HEK293 (cell line): ENCODE measurements around the gene CMIP.
A peak's percentile ranks its signal among the peaks of the same experiment; 100 is the strongest.

ENCODE experiments used
- CTCF ChIA-PET: fragments of 350-600 bp; formaldehyde crosslinking; extraction: SDS; loops from one replicate; lab custom pipeline; 2021; ENCODE audit warnings: antibody characterized with exemption; lab: Yijun Ruan, JAX
- POLR2A ChIA-PET: fragments of 300-600 bp; formaldehyde crosslinking; extraction: SDS; loops from one replicate; lab custom pipeline; 2020; ENCODE audit warnings: antibody characterized with exemption, inconsistent platforms; lab: Yijun Ruan, JAX
- H3K27ac ChIP-seq: fragments of 200-500 bp; sonication (Bioruptor generic); 2 replicates; pipeline ENCODE4 v1.5.1; 2014; ENCODE audit warnings: low read depth, low read length, control low read depth, inconsistent platforms; ENCODE audit errors: extremely low read depth
- H3K36me3 ChIP-seq, 2 experiments: fragments of 200-500 bp in 1 of 2; sonication (Bioruptor generic) in 1 of 2; 1 replicate in 1 of 2; 2 replicates in 1 of 2; pipeline ENCODE4 v1.5.1; 2014 to 2017; ENCODE audit warnings: inconsistent platforms in 2 of 2, low read length in 2 of 2; ENCODE audit not compliant: control insufficient read depth in 2 of 2, insufficient read depth in 1 of 2
- H3K4me1 ChIP-seq: fragments of 200-500 bp; sonication (Bioruptor generic); 2 replicates; pipeline ENCODE4 v1.5.1; 2014; ENCODE audit warnings: mild to moderate bottlenecking, low read length, inconsistent platforms; ENCODE audit not compliant: control insufficient read depth, insufficient read depth
- H3K4me3 ChIP-seq: 2 replicates; pipeline ENCODE4 v1.5.1; 2011; ENCODE audit warnings: low read depth, mild to moderate bottlenecking, control low read depth, low read length, moderate library complexity
- H3K9me3 ChIP-seq: fragments of 200-500 bp; sonication (Bioruptor generic); 2 replicates; pipeline ENCODE4 v1.5.1; 2014; ENCODE audit warnings: low read depth, low read length, inconsistent platforms; ENCODE audit not compliant: control insufficient read depth, insufficient read depth
- MYNN ChIP-seq: fragments of 450-650 bp; formaldehyde crosslinking; IDR thresholded peaks from 2 replicates; pipeline ENCODE4 v1.5.1; 2016; ENCODE audit warnings: missing biosample characterization, missing genetic modification characterization, borderline replicate concordance
- REST ChIP-seq: fragments of 450-650 bp; formaldehyde crosslinking; IDR thresholded peaks from 2 replicates; pipeline ENCODE4 v1.5.1; 2016; ENCODE audit warnings: missing biosample characterization, missing genetic modification characterization
- SP3 ChIP-seq: fragments of 450-650 bp; formaldehyde crosslinking; IDR thresholded peaks from 2 replicates; pipeline ENCODE4 v1.5.1; 2016; ENCODE audit warnings: missing biosample characterization, missing genetic modification characterization
- YY2 ChIP-seq: fragments of 450-650 bp; formaldehyde crosslinking; IDR thresholded peaks from 2 replicates; pipeline ENCODE4 v1.5.1; 2016; ENCODE audit warnings: missing biosample characterization, missing genetic modification characterization
- ZNF146 ChIP-seq: fragments of 450-650 bp; formaldehyde crosslinking; IDR thresholded peaks from 2 replicates; pipeline ENCODE4 v1.5.1; 2016; ENCODE audit warnings: missing biosample characterization, missing genetic modification characterization
- ZNF335 ChIP-seq: fragments of 450-650 bp; formaldehyde crosslinking; conservative IDR thresholded peaks from 2 replicates; pipeline ENCODE4 v1.5.1; 2016; ENCODE audit warnings: missing biosample characterization, missing genetic modification characterization
- ZNF362 ChIP-seq: fragments of 450-650 bp; formaldehyde crosslinking; IDR thresholded peaks from 2 replicates; pipeline ENCODE4 v1.5.1; 2016; ENCODE audit warnings: missing biosample characterization, missing genetic modification characterization
- ZNF548 ChIP-seq: fragments of 450-650 bp; formaldehyde crosslinking; IDR thresholded peaks from 2 replicates; pipeline ENCODE4 v1.5.1; 2016; ENCODE audit warnings: missing biosample characterization, missing genetic modification characterization
- ZNF626 ChIP-seq: fragments of 450-650 bp; sonication (Bioruptor Pico); formaldehyde crosslinking; IDR thresholded peaks from 2 replicates; pipeline ENCODE4 v1.5.1; 2018; ENCODE audit warnings: missing biosample characterization, missing genetic modification characterization, inconsistent platforms
- ZNF692 ChIP-seq: fragments of 450-650 bp; formaldehyde crosslinking; IDR thresholded peaks from 2 replicates; pipeline ENCODE4 v1.5.1; 2016; ENCODE audit warnings: missing biosample characterization, missing genetic modification characterization
- ZNF785 ChIP-seq: fragments of 450-650 bp; formaldehyde crosslinking; IDR thresholded peaks from 2 replicates; pipeline ENCODE4 v1.5.1; 2016; ENCODE audit warnings: missing biosample characterization, missing genetic modification characterization
- ZNF837 ChIP-seq: fragments of 450-650 bp; formaldehyde crosslinking; IDR thresholded peaks from 2 replicates; pipeline ENCODE4 v1.5.1; 2016; ENCODE audit warnings: missing biosample characterization, missing genetic modification characterization
- TF ChIP-seq, protein P1 (sequence below): fragments of 450-650 bp; formaldehyde crosslinking; IDR thresholded peaks from 2 replicates; pipeline ENCODE4 v1.5.1; 2017; ENCODE audit warnings: missing biosample characterization, missing genetic modification characterization
- TF ChIP-seq, protein P2 (sequence below): fragments of 450-650 bp; formaldehyde crosslinking; IDR thresholded peaks from 2 replicates; pipeline ENCODE4 v1.5.1; 2016; ENCODE audit warnings: missing biosample characterization, missing genetic modification characterization, low read depth

CMIP gene

GRCh38 chr16:81432937-81433557, 11.6 kb upstream of the CMIP start:
- H3K9me3 ChIP-seq, result no peaks in the 10 kb centered on the region

GRCh38 chr16:81435103-81435502, 9.5 kb upstream of the CMIP start:
- H3K4me3 ChIP-seq, result no peak overlapping the region
- no peak overlapping the region for H3K27ac ChIP-seq
- no peaks in the 10 kb centered on the region for H3K36me3 ChIP-seq
- ChIA-PET POLR2A (no interaction called here), CTCF (interaction anchor here (0.6 kb wide), 1 partner anchor 363 kb away, joined by 3 read pairs; no protein-coding TSS in a partner anchor)
- no peak for TF ChIP-seq REST (tag by site-specific recombination)
- no peak for TF ChIP-seq MYNN (tag by site-specific recombination)
- TF ChIP-seq ZNF692 (tag by site-specific recombination), result no peak
- TF ChIP-seq, protein P1, sequence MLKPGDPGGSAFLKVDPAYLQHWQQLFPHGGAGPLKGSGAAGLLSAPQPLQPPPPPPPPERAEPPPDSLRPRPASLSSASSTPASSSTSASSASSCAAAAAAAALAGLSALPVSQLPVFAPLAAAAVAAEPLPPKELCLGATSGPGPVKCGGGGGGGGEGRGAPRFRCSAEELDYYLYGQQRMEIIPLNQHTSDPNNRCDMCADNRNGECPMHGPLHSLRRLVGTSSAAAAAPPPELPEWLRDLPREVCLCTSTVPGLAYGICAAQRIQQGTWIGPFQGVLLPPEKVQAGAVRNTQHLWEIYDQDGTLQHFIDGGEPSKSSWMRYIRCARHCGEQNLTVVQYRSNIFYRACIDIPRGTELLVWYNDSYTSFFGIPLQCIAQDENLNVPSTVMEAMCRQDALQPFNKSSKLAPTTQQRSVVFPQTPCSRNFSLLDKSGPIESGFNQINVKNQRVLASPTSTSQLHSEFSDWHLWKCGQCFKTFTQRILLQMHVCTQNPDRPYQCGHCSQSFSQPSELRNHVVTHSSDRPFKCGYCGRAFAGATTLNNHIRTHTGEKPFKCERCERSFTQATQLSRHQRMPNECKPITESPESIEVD (tag by site-specific recombination), result no peak
- no peak for TF ChIP-seq ZNF335 (tag by site-specific recombination)
- no peak for TF ChIP-seq ZNF626 (tag by site-specific recombination)
- no peak for TF ChIP-seq ZNF146
- no peak for TF ChIP-seq ZNF548 (tag by site-specific recombination)
- no peak for TF ChIP-seq ZNF837
- TF ChIP-seq YY2 (tag by site-specific recombination), result no peak
- TF ChIP-seq SP3 (tag by site-specific recombination), result no peak
- H3K9me3 ChIP-seq, result no peaks in the 10 kb centered on the region
- no peaks in the 10 kb centered on the region; the same call in 1 of the 2 replicates for H3K4me1 ChIP-seq

More at GRCh38 chr16:81432937-81433557, 11.6 kb upstream of the CMIP start:
- Histone ChIP-seq H3K36me3 (no peaks in the 10 kb centered on the region), H3K27ac (no peak overlapping the region), H3K4me3 (no peak overlapping the region), H3K4me1 (no peaks in the 10 kb centered on the region; the same call in 1 of the 2 replicates)
- POLR2A ChIA-PET, result no interaction called here
- CTCF ChIA-PET, result no interaction called here
- 0 out of 2 replicates have a peak, but pooled peaks have one; percentile 1 for TF ChIP-seq ZNF362 (tag by site-specific recombination)
- no peak for TF ChIP-seq ZNF785
- TF ChIP-seq, protein P2, sequence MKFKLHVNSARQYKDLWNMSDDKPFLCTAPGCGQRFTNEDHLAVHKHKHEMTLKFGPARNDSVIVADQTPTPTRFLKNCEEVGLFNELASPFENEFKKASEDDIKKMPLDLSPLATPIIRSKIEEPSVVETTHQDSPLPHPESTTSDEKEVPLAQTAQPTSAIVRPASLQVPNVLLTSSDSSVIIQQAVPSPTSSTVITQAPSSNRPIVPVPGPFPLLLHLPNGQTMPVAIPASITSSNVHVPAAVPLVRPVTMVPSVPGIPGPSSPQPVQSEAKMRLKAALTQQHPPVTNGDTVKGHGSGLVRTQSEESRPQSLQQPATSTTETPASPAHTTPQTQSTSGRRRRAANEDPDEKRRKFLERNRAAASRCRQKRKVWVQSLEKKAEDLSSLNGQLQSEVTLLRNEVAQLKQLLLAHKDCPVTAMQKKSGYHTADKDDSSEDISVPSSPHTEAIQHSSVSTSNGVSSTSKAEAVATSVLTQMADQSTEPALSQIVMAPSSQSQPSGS (tag by site-specific recombination), result no peak
